Measurements from ENCODE around the gene KANK2. TPM values are rescaled to one million over a fixed set of nuclear protein-coding genes. Genes with fewer than 3 reads are reported as not detected.

Gene KANK2
- total RNA-seq, 1 experiment from 2014 or later = 27.8 TPM

DNA sequence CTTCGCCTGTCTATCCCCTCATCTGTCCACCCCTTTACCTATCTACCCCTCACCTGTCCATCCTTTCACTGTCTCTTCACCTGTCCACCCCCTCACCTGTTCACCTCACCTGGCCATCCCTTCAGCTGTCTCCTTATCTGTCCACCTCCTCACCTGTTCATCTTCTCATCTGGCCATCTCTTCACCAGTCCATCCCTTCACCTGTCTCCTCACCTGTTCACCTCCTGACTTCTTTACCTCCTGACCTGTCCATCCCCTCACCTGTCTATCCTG, 13.2 kb upstream of the KANK2 start:
- TF ChIP-seq, protein P1, sequence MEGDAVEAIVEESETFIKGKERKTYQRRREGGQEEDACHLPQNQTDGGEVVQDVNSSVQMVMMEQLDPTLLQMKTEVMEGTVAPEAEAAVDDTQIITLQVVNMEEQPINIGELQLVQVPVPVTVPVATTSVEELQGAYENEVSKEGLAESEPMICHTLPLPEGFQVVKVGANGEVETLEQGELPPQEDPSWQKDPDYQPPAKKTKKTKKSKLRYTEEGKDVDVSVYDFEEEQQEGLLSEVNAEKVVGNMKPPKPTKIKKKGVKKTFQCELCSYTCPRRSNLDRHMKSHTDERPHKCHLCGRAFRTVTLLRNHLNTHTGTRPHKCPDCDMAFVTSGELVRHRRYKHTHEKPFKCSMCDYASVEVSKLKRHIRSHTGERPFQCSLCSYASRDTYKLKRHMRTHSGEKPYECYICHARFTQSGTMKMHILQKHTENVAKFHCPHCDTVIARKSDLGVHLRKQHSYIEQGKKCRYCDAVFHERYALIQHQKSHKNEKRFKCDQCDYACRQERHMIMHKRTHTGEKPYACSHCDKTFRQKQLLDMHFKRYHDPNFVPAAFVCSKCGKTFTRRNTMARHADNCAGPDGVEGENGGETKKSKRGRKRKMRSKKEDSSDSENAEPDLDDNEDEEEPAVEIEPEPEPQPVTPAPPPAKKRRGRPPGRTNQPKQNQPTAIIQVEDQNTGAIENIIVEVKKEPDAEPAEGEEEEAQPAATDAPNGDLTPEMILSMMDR (IDR thresholded peaks at IDR 0.05; ENCODE audit: unreplicated experiment) = no peak
- Mint-ChIP-seq H3K27me3 (ENCODE audit: unreplicated experiment) (no peaks in the 10 kb centered on the region), H3K9me3 (ENCODE audit: low read depth, unreplicated experiment) (no peaks in the 10 kb centered on the region), H3K4me1 (ENCODE audit: low read depth, unreplicated experiment) (no peaks in the 10 kb centered on the region), H3K27ac (ENCODE audit: unreplicated experiment) (no peak overlapping the region), H3K4me3 (ENCODE audit: low read depth, unreplicated experiment) (no peak overlapping the region), H3K36me3 (ENCODE audit: insufficient read depth, unreplicated experiment) (peaks cover 19% of the 10 kb centered on the region)
- intact Hi-C loops (cut with micrococcal nuclease; ENCODE audit: unreplicated experiment) = no loop called here
- BruUV-seq (replicated peaks) = no TSS peak
- CTCF ChIA-PET = no interaction called here
- no peak for DNase-seq

DNA sequence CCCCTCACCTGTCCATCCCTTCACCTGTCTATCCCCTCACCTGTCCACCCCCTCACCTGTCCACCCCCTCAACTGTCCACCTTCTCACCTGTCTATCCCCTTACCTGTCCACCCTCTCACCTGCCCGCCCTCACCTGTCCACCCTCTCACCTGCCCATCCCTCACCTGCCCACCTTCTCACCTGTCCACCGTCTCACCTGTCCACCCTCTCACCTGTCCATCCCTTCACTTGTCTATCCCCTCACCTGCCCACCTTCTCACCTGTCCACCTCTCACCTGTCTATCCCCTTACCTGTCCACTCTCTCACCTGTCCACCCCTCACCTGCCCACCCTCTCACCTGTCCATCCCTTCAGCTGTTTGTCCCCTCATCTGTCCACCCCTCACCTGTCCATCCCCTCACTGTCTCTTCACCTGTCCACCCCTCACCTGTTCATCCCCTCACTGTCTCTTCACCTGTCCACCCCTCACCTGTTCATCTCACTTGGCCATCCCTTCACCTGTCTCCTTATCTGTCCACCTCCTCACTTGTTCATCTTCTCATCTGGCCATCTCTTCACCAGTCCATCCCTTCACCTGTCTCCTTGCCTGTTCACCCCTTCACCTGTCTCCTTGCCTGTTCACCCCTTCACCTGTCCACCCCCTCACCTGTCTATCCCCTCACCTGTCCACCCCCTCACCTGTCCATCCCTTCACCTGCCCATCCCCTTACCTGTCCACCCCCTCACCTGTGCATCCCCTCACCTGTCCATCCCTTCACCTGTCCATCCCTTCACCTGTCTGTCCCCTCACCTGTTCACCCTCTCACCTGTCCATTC, 12.7 kb upstream of the KANK2 start:
- no peaks in the 10 kb centered on the region for H3K4me1 Mint-ChIP-seq (ENCODE audit: low read depth, unreplicated experiment)
- H3K9me3 Mint-ChIP-seq (ENCODE audit: low read depth, unreplicated experiment) = no peaks in the 10 kb centered on the region
- H3K27me3 Mint-ChIP-seq (ENCODE audit: unreplicated experiment) = no peaks in the 10 kb centered on the region
- intact Hi-C loops (cut with micrococcal nuclease; ENCODE audit: unreplicated experiment) = loop anchor here (10.0 kb wide), 1 partner anchor 175 kb away; no protein-coding TSS in a partner anchor
- no peak overlapping the region for H3K27ac Mint-ChIP-seq (ENCODE audit: unreplicated experiment)
- H3K36me3 Mint-ChIP-seq (ENCODE audit: insufficient read depth, unreplicated experiment) = peaks cover 19% of the 10 kb centered on the region
- CTCF ChIA-PET = no interaction called here
- H3K4me3 Mint-ChIP-seq (ENCODE audit: low read depth, unreplicated experiment) = no peak overlapping the region
- DNase-seq = no peak
- no TSS peak for BruUV-seq (replicated peaks)
- TF ChIP-seq, protein P1 (IDR thresholded peaks at IDR 0.05; ENCODE audit: unreplicated experiment) = no peak

DNA sequence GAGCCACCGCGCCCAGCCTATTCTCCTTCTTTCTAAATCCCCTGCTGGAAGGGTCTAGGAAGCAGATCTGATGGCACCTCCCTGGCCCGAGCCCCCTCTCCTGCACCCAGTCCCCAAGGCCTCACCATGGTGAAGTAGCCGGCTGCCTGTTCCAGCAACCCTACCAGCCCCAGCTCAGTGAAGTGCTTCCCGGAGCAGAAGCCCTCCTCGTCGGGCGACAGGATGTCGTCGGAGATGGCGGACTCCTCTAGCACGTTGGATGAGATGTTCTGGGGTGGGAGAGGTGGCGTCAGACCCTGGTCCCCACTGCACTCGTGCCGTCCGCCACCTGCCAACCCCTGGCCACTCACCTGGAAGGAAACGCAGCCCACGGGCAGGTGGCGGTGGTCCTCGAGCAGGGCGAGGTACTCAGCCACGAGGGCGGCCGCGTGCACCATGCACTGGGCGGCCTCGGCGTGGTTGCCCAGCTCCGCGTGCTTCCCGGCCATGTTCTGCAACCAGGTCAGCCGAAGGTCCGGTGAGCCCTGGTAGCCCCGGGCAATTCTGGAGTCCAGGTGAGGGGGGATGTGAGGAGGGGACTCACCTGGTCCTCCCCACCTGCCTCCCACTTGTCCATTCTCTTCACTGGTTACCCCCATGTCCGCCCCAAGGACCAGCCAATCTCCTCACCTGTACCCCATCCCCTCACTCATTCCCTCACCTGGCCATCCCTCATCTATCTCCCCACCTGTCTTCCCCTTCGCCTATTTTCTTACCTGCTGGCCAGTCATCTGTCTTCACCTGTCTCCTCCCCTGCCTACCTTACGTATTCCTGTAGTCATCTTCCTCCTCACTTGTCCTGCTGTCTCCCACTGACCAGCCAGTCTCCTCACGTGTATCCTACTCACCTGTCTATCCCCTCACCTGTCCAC, 11.5 kb upstream of the KANK2 start:
- CTCF ChIA-PET = interaction anchor here (0.7 kb wide), 2 partner anchors 22 to 282 kb away, joined by 3 to 5 read pairs; no protein-coding TSS in a partner anchor
- BruUV-seq (replicated peaks) = no TSS peak
- intact Hi-C loops (cut with micrococcal nuclease; ENCODE audit: unreplicated experiment) = loop anchor here (10.0 kb wide), 1 partner anchor 174 kb away; no protein-coding TSS in a partner anchor
- no peak overlapping the region for H3K4me3 Mint-ChIP-seq (ENCODE audit: low read depth, unreplicated experiment)
- peaks cover 9% of the 10 kb centered on the region for H3K4me1 Mint-ChIP-seq (ENCODE audit: low read depth, unreplicated experiment)
- no peak for DNase-seq
- no peak overlapping the region for H3K27ac Mint-ChIP-seq (ENCODE audit: unreplicated experiment)
- H3K36me3 Mint-ChIP-seq (ENCODE audit: insufficient read depth, unreplicated experiment) = peaks cover 23% of the 10 kb centered on the region
- H3K9me3 Mint-ChIP-seq (ENCODE audit: low read depth, unreplicated experiment) = no peaks in the 10 kb centered on the region
- H3K27me3 Mint-ChIP-seq (ENCODE audit: unreplicated experiment) = no peaks in the 10 kb centered on the region
- TF ChIP-seq, protein P1 (IDR thresholded peaks at IDR 0.05; ENCODE audit: unreplicated experiment) = no peak

DNA sequence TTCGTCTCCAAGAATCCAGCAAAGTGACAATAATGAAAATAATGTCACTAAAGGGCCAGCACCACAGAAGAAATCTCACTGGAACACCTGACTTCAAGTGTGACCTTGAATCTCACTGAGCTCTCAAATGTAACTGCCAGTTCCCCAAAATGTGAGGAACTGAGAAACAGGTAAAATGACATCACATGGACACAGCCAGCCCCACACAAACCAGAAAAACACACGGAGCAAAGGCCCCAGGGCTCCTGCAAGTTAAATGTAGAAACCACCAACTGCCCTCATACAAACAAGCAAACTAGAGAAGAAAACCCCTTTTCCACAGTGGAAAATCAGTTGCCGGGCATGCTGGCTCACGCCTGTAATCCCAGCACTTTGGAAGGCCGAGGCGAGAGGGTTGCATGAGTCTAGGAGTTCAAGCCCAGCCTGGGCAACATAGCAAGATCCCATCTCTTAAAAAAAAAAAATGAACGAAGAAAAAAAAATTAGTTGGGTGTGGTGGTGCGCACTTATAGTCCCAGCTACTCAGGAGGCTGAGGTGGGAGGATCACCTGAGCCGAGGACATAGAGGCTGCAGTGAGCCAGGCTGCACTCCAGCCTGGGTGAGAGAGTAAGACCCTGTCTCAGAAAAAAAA, 8.7 kb upstream of the KANK2 start:
- Mint-ChIP-seq H3K9me3 (ENCODE audit: low read depth, unreplicated experiment) (no peaks in the 10 kb centered on the region), H3K4me1 (ENCODE audit: low read depth, unreplicated experiment) (peaks cover 20% of the 10 kb centered on the region), H3K27me3 (ENCODE audit: unreplicated experiment) (no peaks in the 10 kb centered on the region), H3K4me3 (ENCODE audit: low read depth, unreplicated experiment) (no peak overlapping the region), H3K27ac (ENCODE audit: unreplicated experiment) (no peak overlapping the region), H3K36me3 (ENCODE audit: insufficient read depth, unreplicated experiment) (peaks cover 28% of the 10 kb centered on the region)
- intact Hi-C loops (cut with micrococcal nuclease; ENCODE audit: unreplicated experiment) = loop anchor here (10.0 kb wide), 1 partner anchor 171 kb away; no protein-coding TSS in a partner anchor
- TF ChIP-seq, protein P1 (IDR thresholded peaks at IDR 0.05; ENCODE audit: unreplicated experiment) = no peak
- BruUV-seq (replicated peaks) = no TSS peak
- DNase-seq = no peak
- CTCF ChIA-PET = no interaction called here
